Stimulated activated CD8-positive, alpha-beta memory T cell treated with anti-CD3 and anti-CD28 coated beads, Interleukin-12 subunit alpha, Interleukin-12 subunit beta, amount 100 ng/mL, for 24 hours (primary cell): Measurements from ENCODE around the gene KIF6.

Experiments
- DNase-seq: peaks from one replicate; pipeline ENCODE4 v3.0.0-alpha.2; 2020; ENCODE audit errors: extremely low read depth

Gene KIF6

GRCh38 chr6:39420300-39421265 lies 304.6 kb downstream of the KIF6 start:
- no peak for DNase-seq

- DNase-seq: no peak
Measured at GRCh38 chr6:39419607-39420006, 305.6 kb downstream of the KIF6 start.

DNA sequence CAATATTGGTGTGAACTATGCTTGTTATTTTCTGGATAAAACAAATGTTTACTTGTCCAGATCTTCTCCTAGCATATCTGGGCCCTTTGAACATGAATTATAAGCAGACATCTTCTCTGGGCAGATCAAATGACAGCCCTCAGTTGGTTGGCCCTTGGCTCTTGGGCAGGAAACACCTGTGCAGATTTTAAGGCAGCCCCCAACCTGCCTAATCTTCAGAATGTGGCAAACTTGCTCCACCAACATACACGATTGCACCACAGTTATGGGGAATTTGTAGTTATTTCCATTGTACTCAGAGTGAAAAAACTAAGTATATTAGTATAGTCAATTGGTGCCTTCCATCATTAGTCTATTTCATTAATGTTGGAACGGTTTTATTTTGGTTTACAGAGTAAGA lies 307.8 kb downstream of the KIF6 start:
- no peak for DNase-seq

DNA sequence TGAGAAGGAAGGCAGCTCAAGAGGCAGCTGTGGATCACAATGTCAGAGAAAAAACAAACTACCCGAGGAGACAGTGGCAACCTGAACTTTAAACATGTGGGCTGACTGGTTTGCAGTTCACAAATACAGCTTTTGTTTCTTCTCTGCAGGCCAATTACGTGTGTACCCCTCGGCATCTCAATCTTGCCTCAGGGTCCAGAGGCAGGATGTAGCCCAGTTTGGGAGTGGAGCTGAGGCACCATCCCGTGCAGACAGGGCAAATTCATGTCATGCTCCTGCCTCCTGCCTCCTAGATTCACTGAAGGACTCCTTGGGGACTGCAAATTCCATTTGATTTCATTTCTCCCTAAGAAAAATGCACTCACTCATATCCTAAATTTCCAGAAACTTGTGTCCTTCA lies 308.5 kb downstream of the KIF6 start:
- no peak for DNase-seq

GRCh38 chr6:39416026-39416425 lies 309.2 kb downstream of the KIF6 start:
- no peak for DNase-seq

GRCh38 chr6:39415482-39415881 lies 309.7 kb downstream of the KIF6 start:
- no peak for DNase-seq

DNA sequence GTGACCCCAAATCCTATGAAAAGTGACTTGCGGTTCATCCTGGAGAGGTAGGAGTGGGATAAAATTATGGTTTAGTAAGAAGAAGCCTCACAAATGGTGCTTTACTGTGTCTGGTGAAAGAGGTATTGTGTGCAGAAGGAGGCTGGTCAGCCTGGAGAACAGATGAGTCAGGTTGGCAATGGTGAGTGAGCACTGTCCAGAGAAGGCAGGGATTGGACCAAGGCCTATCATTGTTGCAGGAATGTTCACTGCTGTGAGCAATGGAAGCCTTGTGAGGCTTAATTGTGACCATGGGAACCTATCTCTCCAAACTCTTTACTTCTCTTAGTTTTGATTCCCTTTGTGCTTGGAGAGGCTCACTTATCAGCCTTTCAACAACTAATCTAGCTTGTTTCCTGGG lies 313.7 kb downstream of the KIF6 start:
- no peak for DNase-seq

- no peak for DNase-seq
Measured at GRCh38 chr6:39411001-39411400, 314.2 kb downstream of the KIF6 start.

DNA sequence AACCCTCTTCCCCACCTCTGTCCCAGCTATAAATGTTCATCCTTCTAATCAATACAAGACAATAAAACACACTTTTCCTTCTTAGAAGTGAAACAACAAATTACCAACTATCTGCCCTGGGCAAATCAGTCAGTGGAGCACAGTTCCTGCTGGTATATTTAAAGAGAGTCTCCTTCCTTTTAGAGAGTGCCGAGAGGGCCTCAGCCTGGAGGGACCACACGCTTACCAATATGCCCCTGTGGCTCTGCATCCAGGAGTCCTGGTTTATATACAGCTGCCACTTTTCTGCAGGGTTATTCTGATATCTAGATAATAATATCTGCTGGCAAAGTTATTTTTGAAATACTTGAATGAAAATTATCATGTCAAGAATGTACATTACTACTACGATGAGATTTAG lies 315.3 kb downstream of the KIF6 start:
- no peak for DNase-seq

- no peak for DNase-seq
Measured at GRCh38 chr6:39407446-39407993, 317.7 kb downstream of the KIF6 start.

GRCh38 chr6:39404312-39404711 lies 320.9 kb downstream of the KIF6 start:
- no peak for DNase-seq

- no peak for DNase-seq
Measured at GRCh38 chr6:39403304-39403703, 321.9 kb downstream of the KIF6 start.

GRCh38 chr6:39402239-39402751 lies 322.9 kb downstream of the KIF6 start:
- DNase-seq: no peak

- no peak for DNase-seq
Measured at GRCh38 chr6:39401376-39401775, 323.8 kb downstream of the KIF6 start.

DNA sequence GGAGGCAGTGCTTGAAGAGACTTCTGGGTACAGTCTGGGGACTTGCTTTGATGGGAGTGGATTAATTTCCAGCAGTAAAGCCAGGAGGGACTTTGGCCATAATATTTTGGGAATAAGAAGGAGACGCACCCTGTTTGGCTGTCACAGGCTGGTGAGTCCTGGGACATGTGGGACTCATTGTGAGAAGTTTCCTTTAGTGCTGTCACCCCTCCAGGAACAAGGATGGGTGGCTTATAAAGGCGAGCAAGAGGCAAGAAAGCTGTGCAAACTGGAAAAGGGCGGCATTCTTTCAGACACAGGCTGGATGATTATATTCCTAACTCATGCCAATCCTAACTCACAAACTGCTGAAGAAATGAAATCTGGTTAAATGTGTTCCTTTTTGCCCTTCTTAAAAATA lies 325.2 kb downstream of the KIF6 start:
- no peak for DNase-seq

- no peak for DNase-seq
Measured at GRCh38 chr6:39396854-39397253, 328.4 kb downstream of the KIF6 start.

DNA sequence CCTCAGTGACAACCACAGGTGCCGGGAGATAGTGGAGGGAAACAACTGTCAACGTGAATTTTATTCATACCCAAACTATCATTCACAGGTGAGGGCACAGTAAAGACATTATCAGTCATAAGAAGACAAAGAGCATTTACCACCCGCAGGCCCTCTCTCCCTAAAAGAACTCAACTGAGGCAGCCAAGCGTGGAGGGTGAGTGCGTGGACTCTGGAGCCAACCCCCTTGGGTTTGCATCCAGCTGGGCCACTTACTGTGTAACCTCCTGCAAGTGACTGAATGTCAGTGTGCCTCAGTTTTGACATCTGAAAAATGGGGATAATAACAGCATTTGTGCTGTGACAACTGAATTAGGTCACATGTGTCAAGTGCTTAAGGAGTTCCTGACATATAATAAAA lies 332.1 kb downstream of the KIF6 start:
- no peak for DNase-seq

DNA sequence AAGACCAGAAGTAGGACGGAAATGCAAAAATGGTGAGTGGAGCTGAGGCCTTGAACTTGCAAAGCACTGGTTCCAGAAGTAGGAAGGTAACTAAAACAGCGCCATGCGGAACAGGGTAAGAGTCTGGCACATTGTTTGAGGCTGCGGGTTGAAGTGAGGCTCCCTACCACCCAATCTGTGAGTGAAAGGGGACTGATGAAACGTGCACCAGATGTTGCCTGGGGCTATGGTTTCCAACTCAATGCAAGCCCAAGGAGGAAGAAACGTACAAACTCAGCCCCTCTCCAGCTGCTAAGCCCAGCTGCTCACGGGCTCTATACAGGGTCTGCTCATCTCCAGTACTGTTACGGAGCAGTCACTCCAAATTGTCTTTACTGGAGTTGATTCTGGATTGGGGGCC lies 334.0 kb downstream of the KIF6 start:
- DNase-seq: no peak

GRCh38 chr6:39389484-39389767 lies 335.8 kb downstream of the KIF6 start:
- DNase-seq: no peak

GRCh38 chr6:39388606-39389483 lies 336.4 kb downstream of the KIF6 start:
- DNase-seq: no peak

DNA sequence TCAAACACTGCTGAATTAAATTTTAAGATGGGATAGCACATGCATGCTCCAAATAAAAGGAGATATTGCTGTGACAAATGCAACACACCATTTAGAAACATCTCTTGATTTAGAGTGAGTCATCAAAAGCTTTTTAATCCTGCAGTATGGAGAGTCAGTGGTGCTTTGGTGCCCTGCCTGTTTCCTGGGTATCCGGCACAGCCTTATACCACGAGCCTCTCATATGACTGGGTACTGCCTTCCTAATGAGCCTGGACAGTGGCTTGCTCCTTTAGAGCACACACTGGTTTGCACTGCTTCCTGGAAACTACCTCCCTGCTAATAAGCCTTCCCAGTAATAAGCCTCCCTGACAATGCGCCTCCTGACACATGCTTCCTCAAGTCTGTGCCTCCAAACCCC lies 337.4 kb downstream of the KIF6 start:
- no peak for DNase-seq

GRCh38 chr6:39386487-39386886 lies 338.7 kb downstream of the KIF6 start:
- DNase-seq: no peak
